Gastrocnemius medialis (tissue), 4 donors: Measurements from ENCODE around the gene DNASE1L2. TPM values are rescaled to one million over a fixed set of nuclear protein-coding genes. Genes with fewer than 3 reads are reported as not detected.

Experiments used
- ATAC-seq, 2 donors: fragments of 150-250 bp; one replicate each; pipeline ENCODE4 v1.9.1; 2016
- DNase-seq, 2 donors: peaks; one replicate each; pipeline ENCODE4 v3.0.0-alpha.2; 2019
- H3K27ac ChIP-seq, 4 donors: fragments of 200-600 bp; sonication (generic); 1 replicate in 1 of 4; 2 replicates in 3 of 4; pipeline ENCODE4 v1.5.1; 2016 to 2018; ENCODE audit warnings: mild to moderate bottlenecking in 2 of 4, moderate library complexity in 1 of 4
- H3K27me3 ChIP-seq, 3 donors: fragments of 200-600 bp; sonication (generic) in 2 of 3; 1 replicate in 1 of 3; 2 replicates in 2 of 3; pipeline versions ENCODE4 v1.5.1 to v1.6.0; 2016 to 2019; ENCODE audit warnings: mild to moderate bottlenecking in 1 of 3, moderate library complexity in 1 of 3
- H3K36me3 ChIP-seq, 2 donors: fragments of 200-600 bp; sonication (generic) in 1 of 2; one replicate each; pipeline ENCODE4 v1.5.1; 2017 to 2018
- H3K4me1 ChIP-seq, 2 donors: fragments of 200-600 bp; sonication (generic) in 1 of 2; one replicate each; pipeline ENCODE4 v1.5.1; 2016 to 2017; ENCODE audit warnings: mild to moderate bottlenecking in 2 of 2
- H3K4me3 ChIP-seq, 4 donors: fragments of 200-600 bp; sonication (generic) in 3 of 4; 1 replicate in 1 of 4; 2 replicates in 3 of 4; pipeline ENCODE4 v1.5.1; 2016 to 2019; ENCODE audit warnings: mild to moderate bottlenecking in 2 of 4
- H3K9me3 ChIP-seq, 3 donors: fragments of 200-600 bp; sonication (generic) in 2 of 3; 1 replicate in 1 of 3; 2 replicates in 2 of 3; pipeline ENCODE4 v1.5.1; 2016 to 2019
- POLR2A ChIP-seq, 2 donors: fragments of 450-650 bp; IDR thresholded peaks; one replicate each; pipeline ENCODE4 v1.6.1; 2017; ENCODE audit warnings: antibody characterized with exemption in 2 of 2, mild to moderate bottlenecking in 2 of 2, moderate library complexity in 2 of 2
- in situ Hi-C, 4 donors: fragments of 200-750 bp; cut with MboI; loops; one replicate each; pipeline versions ENCODE4 v1.15.0 to v1.8.0; 2017; ENCODE audit warnings: low sequenced_read_pairs in 4 of 4
- intact Hi-C: fragments of 100-400 bp; cut with DNase I; formaldehyde crosslinking; loops from one replicate; pipeline ENCODE4 v1.15.1; 2023; ENCODE audit warnings: low total_unique reads
- total RNA-seq, 4 donors: library from RNA; depleted of rRNA; stranded (reverse); fragments of >200 nt; gene quantifications; one replicate each; pipeline versions ENCODE4 v1.1.0 to v1.2.3, GENCODE V29; 2016
- TF ChIP-seq, protein P1 (sequence below), 5 experiments: fragments of 450-650 bp in 3 of 5; fragments of 200-600 bp in 2 of 5; sonication (generic) in 2 of 5; IDR thresholded peaks in 4 of 5; conservative IDR thresholded peaks in 1 of 5; 1 replicate in 4 of 5; 2 replicates in 1 of 5; pipeline ENCODE4 v1.5.1; 2016 to 2019; ENCODE audit warnings: antibody characterized with exemption in 5 of 5, mild to moderate bottlenecking in 3 of 5, moderate library complexity in 3 of 5

Gene DNASE1L2
- total RNA-seq, 4 donors from 2014 or later, result 0.69 to 2.1 TPM; not detected in 2

DNA sequence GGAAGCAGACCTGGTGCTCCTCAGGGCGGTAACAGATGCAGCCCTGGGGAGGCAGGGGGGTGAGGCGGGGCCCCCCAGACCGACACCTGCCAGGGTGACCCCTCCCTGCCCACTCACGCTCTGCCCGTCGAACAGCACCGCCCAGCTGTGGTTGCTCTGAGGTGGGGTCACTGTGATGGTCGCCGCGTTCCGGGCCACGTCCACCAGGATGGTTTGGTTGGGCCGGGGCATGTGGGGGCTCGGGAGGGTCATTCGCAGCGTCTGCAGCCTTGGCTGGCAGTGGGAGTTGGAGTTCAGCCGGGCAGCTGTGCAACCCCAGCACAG is 26.3 kb upstream of the DNASE1L2 start:
- no peaks in the 10 kb centered on the region for H3K9me3 ChIP-seq
- no peak for TF ChIP-seq POLR2A (IDR thresholded peaks at IDR 0.05)
- TF ChIP-seq, protein P1, sequence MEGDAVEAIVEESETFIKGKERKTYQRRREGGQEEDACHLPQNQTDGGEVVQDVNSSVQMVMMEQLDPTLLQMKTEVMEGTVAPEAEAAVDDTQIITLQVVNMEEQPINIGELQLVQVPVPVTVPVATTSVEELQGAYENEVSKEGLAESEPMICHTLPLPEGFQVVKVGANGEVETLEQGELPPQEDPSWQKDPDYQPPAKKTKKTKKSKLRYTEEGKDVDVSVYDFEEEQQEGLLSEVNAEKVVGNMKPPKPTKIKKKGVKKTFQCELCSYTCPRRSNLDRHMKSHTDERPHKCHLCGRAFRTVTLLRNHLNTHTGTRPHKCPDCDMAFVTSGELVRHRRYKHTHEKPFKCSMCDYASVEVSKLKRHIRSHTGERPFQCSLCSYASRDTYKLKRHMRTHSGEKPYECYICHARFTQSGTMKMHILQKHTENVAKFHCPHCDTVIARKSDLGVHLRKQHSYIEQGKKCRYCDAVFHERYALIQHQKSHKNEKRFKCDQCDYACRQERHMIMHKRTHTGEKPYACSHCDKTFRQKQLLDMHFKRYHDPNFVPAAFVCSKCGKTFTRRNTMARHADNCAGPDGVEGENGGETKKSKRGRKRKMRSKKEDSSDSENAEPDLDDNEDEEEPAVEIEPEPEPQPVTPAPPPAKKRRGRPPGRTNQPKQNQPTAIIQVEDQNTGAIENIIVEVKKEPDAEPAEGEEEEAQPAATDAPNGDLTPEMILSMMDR (IDR thresholded peaks at IDR 0.05 in 4 of 5, conservative IDR thresholded peaks at IDR 0.05 in 1 of 5), result no peak
- no peaks in the 10 kb centered on the region for H3K27me3 ChIP-seq
- intact Hi-C loops (loop anchor here (10.0 kb wide), 1 partner anchor 435 kb away; the partner anchor contains the start of genes EME2, MRPS34 and NME3), in situ Hi-C loops (no loop called here)
- DNase-seq, result no peak
- H3K27ac ChIP-seq, result peak overlapping the region; percentile 77 to 91 (median 88)
- H3K4me3 ChIP-seq, result no peak overlapping the region
- H3K4me1 ChIP-seq, result peaks cover 49 to 50% of the 10 kb centered on the region in 2 donors
- ATAC-seq, result no peak
- peaks cover 0 to 35% of the 10 kb centered on the region in 2 donors for H3K36me3 ChIP-seq

GRCh38 chr16:2210386-2211365 is 25.6 kb upstream of the DNASE1L2 start, which contains the start of gene BRICD5:
TSS of gene BRICD5 (minus strand) at chr16:2210863. CDS start at chr16:2210833, 30 bp downstream.
- DNase-seq (peak in 1 of 2 donors; percentile 74), ATAC-seq (no peak)
- Histone ChIP-seq H3K36me3 (peaks cover 0 to 35% of the 10 kb centered on the region in 2 donors), H3K27me3 (no peaks in the 10 kb centered on the region), H3K4me3 (no peak within 1 kb of the TSS), H3K27ac (peak within 1 kb of the TSS; percentile 77 to 91 (median 88)), H3K9me3 (no peaks in the 10 kb centered on the region), H3K4me1 (peaks cover 49 to 50% of the 10 kb centered on the region in 2 donors)
- in situ Hi-C loops, result no loop called here
- intact Hi-C loops, result loop anchor here (1.0 to 10.0 kb wide), 2 partner anchors 56 to 436 kb away; partner anchors contain the start of genes EME2, MRPS34 and NME3
- no peak for TF ChIP-seq POLR2A (IDR thresholded peaks at IDR 0.05)
- TF ChIP-seq, protein P1 (IDR thresholded peaks at IDR 0.05 in 4 of 5, conservative IDR thresholded peaks at IDR 0.05 in 1 of 5), result no peak

- Histone ChIP-seq H3K9me3 (no peaks in the 10 kb centered on the region), H3K27me3 (no peaks in the 10 kb centered on the region), H3K27ac (peak overlapping the region; percentile 77 to 91 (median 88)), H3K36me3 (peaks cover 0 to 31% of the 10 kb centered on the region in 2 donors), H3K4me3 (no peak overlapping the region), H3K4me1 (peaks cover 37 to 42% of the 10 kb centered on the region in 2 donors)
- peak; percentile 8 to 28 for ATAC-seq
- peak; percentile 67 to 87 for DNase-seq
- intact Hi-C loops, result loop anchor here (1.0 to 10.0 kb wide), 2 partner anchors 58 to 437 kb away; partner anchors contain the start of genes EME2, MRPS34 and NME3
- TF ChIP-seq, protein P1 (IDR thresholded peaks at IDR 0.05 in 4 of 5, conservative IDR thresholded peaks at IDR 0.05 in 1 of 5), result no peak
- peak in 1 of 2 donors; percentile 41 for TF ChIP-seq POLR2A (IDR thresholded peaks at IDR 0.05)
- in situ Hi-C loops, result no loop called here
Observed at GRCh38 chr16:2211923-2212347, 24.3 kb upstream of the DNASE1L2 start.

GRCh38 chr16:2212362-2213324 is 23.6 kb upstream of the DNASE1L2 start:
- no peak for TF ChIP-seq POLR2A (IDR thresholded peaks at IDR 0.05)
- TF ChIP-seq, protein P1 (IDR thresholded peaks at IDR 0.05 in 4 of 5, conservative IDR thresholded peaks at IDR 0.05 in 1 of 5), result no peak
- Histone ChIP-seq H3K36me3 (peaks cover 0 to 24% of the 10 kb centered on the region in 2 donors), H3K4me3 (peak overlapping the region in 3 of 4 donors; percentile 54 to 65 (median 62)), H3K4me1 (peaks cover 36 to 42% of the 10 kb centered on the region in 2 donors), H3K27me3 (no peaks in the 10 kb centered on the region), H3K27ac (peak overlapping the region; percentile 77 to 91 (median 88)), H3K9me3 (no peaks in the 10 kb centered on the region)
- intact Hi-C loops (loop anchor here (10.0 kb wide), 1 partner anchor 438 kb away; the partner anchor contains the start of genes EME2, MRPS34 and NME3), in situ Hi-C loops (no loop called here)
- ATAC-seq (peak; percentile 40 to 58), DNase-seq (peak; percentile 76 to 93)
